ENCODE data around the gene DLEU7.
A peak's percentile ranks its signal among the peaks of the same experiment; 100 is the strongest.

The DLEU7 gene

GRCh38 chr13:50843257-50844083, at the start of gene DLEU7:
TSS of gene DLEU7 (minus strand) at chr13:50843692. CDS start at chr13:50843646, 46 bp downstream.
- no peak for DNase-seq (ENCODE audit: low read depth)

GRCh38 chr13:50892210-50892944, 48.9 kb upstream of the DLEU7 start:
- no peak for DNase-seq (ENCODE audit: low read depth)

GRCh38 chr13:50891206-50891605, 47.7 kb upstream of the DLEU7 start:
- no peak for DNase-seq (ENCODE audit: low read depth)

GRCh38 chr13:50889317-50889716, 45.8 kb upstream of the DLEU7 start:
- DNase-seq (ENCODE audit: low read depth): no peak

- DNase-seq (ENCODE audit: low read depth): no peak
These were observed 44.9 kb upstream of the DLEU7 start for GRCh38 chr13:50888362-50888761.

GRCh38 chr13:50887151-50887550, 43.7 kb upstream of the DLEU7 start:
- no peak for DNase-seq (ENCODE audit: low read depth)

GRCh38 chr13:50884265-50884664, 40.8 kb upstream of the DLEU7 start:
- DNase-seq (ENCODE audit: low read depth): no peak

GRCh38 chr13:50883728-50884127, 40.2 kb upstream of the DLEU7 start:
- DNase-seq (ENCODE audit: low read depth): no peak

- no peak for DNase-seq (ENCODE audit: low read depth)
These were observed 39.4 kb upstream of the DLEU7 start for GRCh38 chr13:50882816-50883435.

- no peak for DNase-seq (ENCODE audit: low read depth)
These were observed 30.5 kb upstream of the DLEU7 start for GRCh38 chr13:50873991-50874390.

- DNase-seq (ENCODE audit: low read depth): no peak
These were observed 30.0 kb upstream of the DLEU7 start for GRCh38 chr13:50873467-50873866.

- DNase-seq (ENCODE audit: low read depth): no peak
These were observed 27.9 kb upstream of the DLEU7 start for GRCh38 chr13:50871405-50871804.

GRCh38 chr13:50867637-50867945, 24.1 kb upstream of the DLEU7 start:
- DNase-seq (ENCODE audit: low read depth): no peak

GRCh38 chr13:50866817-50867636, 23.5 kb upstream of the DLEU7 start:
- DNase-seq (ENCODE audit: low read depth): no peak

- no peak for DNase-seq (ENCODE audit: low read depth)
These were observed 21.0 kb upstream of the DLEU7 start for GRCh38 chr13:50864492-50864891.

- DNase-seq (ENCODE audit: low read depth): no peak
These were observed 12.2 kb upstream of the DLEU7 start for GRCh38 chr13:50855681-50856080.

GRCh38 chr13:50850445-50850844, 7.0 kb upstream of the DLEU7 start:
- DNase-seq (ENCODE audit: low read depth): no peak

- DNase-seq (ENCODE audit: low read depth): no peak
These were observed 4.0 kb upstream of the DLEU7 start for GRCh38 chr13:50847501-50847900.

- DNase-seq (ENCODE audit: low read depth): no peak
These were observed 3.5 kb upstream of the DLEU7 start for GRCh38 chr13:50846861-50847475.

- DNase-seq (ENCODE audit: low read depth): peak; percentile 2
These were observed 1.7 kb upstream of the DLEU7 start for GRCh38 chr13:50845211-50845610.

- no peak for DNase-seq (ENCODE audit: low read depth)
These were observed 788 bp upstream of the DLEU7 start for GRCh38 chr13:50844084-50844875.
